Esophagus squamous epithelium (tissue), 4 donors: ENCODE results near the gene MNX1.

Experiments used
- CTCF ChIP-seq, 6 experiments: fragments of 450-650 bp in 4 of 6; fragments of 200-600 bp in 2 of 6; sonication (generic) in 2 of 6; IDR thresholded peaks; one replicate each; pipeline ENCODE4 v1.5.1; 2016 to 2019; ENCODE audit warnings: antibody characterized with exemption in 6 of 6, mild to moderate bottlenecking in 4 of 6, moderate library complexity in 4 of 6
- POLR2A ChIP-seq, 4 donors: fragments of 450-650 bp; IDR thresholded peaks; one replicate each; pipeline ENCODE4 v1.6.1; 2017; ENCODE audit warnings: antibody characterized with exemption in 4 of 4, mild to moderate bottlenecking in 4 of 4, moderate library complexity in 3 of 4

DNA sequence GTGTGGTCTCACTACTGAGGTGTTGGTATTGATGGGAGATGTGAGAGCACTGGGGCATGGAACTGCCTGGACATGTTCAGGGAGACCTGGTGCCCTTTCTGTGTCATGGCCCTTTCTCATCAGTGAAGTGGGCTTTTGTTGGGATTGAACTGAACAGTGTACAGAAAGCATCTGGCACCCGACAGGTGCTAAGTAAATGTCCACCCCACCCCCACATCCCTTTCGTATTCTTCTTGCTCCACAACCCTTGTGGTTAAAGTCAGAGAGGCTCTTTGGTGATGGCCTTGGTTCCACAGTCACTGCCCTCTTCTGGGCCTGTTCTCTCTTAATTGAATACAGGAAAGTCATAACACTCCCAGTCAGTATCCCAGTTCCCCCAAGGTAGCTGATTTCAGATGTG, 55.5 kb downstream of the MNX1 start:
- TF ChIP-seq POLR2A (IDR thresholded peaks at IDR 0.05) (no peak), CTCF (IDR thresholded peaks at IDR 0.05) (no peak)
